ENCODE measurements around the gene DNAJC11.
A peak's percentile ranks its signal among the peaks of the same experiment; 100 is the strongest.

DNAJC11 gene

GRCh38 chr1:6635910-6636760 lies 65.5 kb downstream of the DNAJC11 start:
- Histone ChIP-seq H3K36me3 (replicated peaks) (peaks cover 77% of the 10 kb centered on the region), H3K27me3 (replicated peaks) (no peaks in the 10 kb centered on the region), H3K4me3 (ENCODE audit: low read depth, low read length) (no peak overlapping the region), H3K27ac (no peak overlapping the region)
- in situ Hi-C loops (cut with HindIII; ENCODE audit: low pct_ligation_motif_present, low sequenced_read_pairs), result no loop called here
- DNase-seq, result no peak
- TF ChIP-seq CTCF (IDR thresholded peaks at IDR 0.05; ENCODE audit: low read depth, low read length, missing control alignments), result no peak

- H3K27ac ChIP-seq, result no peak overlapping the region
These were observed 66.3 kb downstream of the DNAJC11 start for GRCh38 chr1:6635161-6635909.

GRCh38 chr1:6634371-6635052 lies 67.1 kb downstream of the DNAJC11 start:
- DNase-seq, result peak; percentile 11
- Histone ChIP-seq H3K4me3 (ENCODE audit: low read depth, low read length) (no peak overlapping the region), H3K27me3 (replicated peaks) (no peaks in the 10 kb centered on the region), H3K36me3 (replicated peaks) (peaks cover 74% of the 10 kb centered on the region), H3K27ac (no peak overlapping the region)
- in situ Hi-C loops (cut with HindIII; ENCODE audit: low pct_ligation_motif_present, low sequenced_read_pairs), result no loop called here
- TF ChIP-seq CTCF (IDR thresholded peaks at IDR 0.05; ENCODE audit: low read depth, low read length, missing control alignments), result peak; percentile 70

More at GRCh38 chr1:6635161-6635909, 66.3 kb downstream of the DNAJC11 start:
- no peak for TF ChIP-seq CTCF (IDR thresholded peaks at IDR 0.05; ENCODE audit: low read depth, low read length, missing control alignments)
- Histone ChIP-seq H3K36me3 (replicated peaks) (peaks cover 75% of the 10 kb centered on the region), H3K4me3 (ENCODE audit: low read depth, low read length) (no peak overlapping the region), H3K27me3 (replicated peaks) (no peaks in the 10 kb centered on the region)
- in situ Hi-C loops (cut with HindIII; ENCODE audit: low pct_ligation_motif_present, low sequenced_read_pairs), result no loop called here
- DNase-seq, result no peak

- no peaks in the 10 kb centered on the region for H3K27me3 ChIP-seq (replicated peaks)
- no peak overlapping the region for H3K27ac ChIP-seq
- no peak for TF ChIP-seq CTCF (IDR thresholded peaks at IDR 0.05; ENCODE audit: low read depth, low read length, missing control alignments)
- H3K36me3 ChIP-seq (replicated peaks), result peaks cover 65% of the 10 kb centered on the region
- no peak for DNase-seq
- no peak overlapping the region for H3K4me3 ChIP-seq (ENCODE audit: low read depth, low read length)
- in situ Hi-C loops (cut with HindIII; ENCODE audit: low pct_ligation_motif_present, low sequenced_read_pairs), result no loop called here
These were observed 68.8 kb downstream of the DNAJC11 start for GRCh38 chr1:6632588-6633514.

GRCh38 chr1:6631058-6631457 lies 70.6 kb downstream of the DNAJC11 start:
- TF ChIP-seq CTCF (IDR thresholded peaks at IDR 0.05; ENCODE audit: low read depth, low read length, missing control alignments), result no peak
- H3K4me3 ChIP-seq (ENCODE audit: low read depth, low read length), result no peak overlapping the region
- peaks cover 49% of the 10 kb centered on the region for H3K36me3 ChIP-seq (replicated peaks)
- H3K27me3 ChIP-seq (replicated peaks), result no peaks in the 10 kb centered on the region
- in situ Hi-C loops (cut with HindIII; ENCODE audit: low pct_ligation_motif_present, low sequenced_read_pairs), result no loop called here
- no peak for DNase-seq
- no peak overlapping the region for H3K27ac ChIP-seq

All from brain microvascular endothelial cell (primary cell).